GM18505 (cell line): ENCODE results near the gene NPAS2.

Experiments
- ATAC-seq: cut with Tn5 transposase; IDR thresholded peaks from one replicate; pipeline ENCODE4 v1.9.1; 2021; ENCODE audit not compliant: unreplicated experiment
- POLR2A ChIP-seq: IDR thresholded peaks from 4 replicates; pipeline ENCODE4 v1.6.1; 2011; ENCODE audit warnings: borderline replicate concordance; ENCODE audit not compliant: insufficient read depth, insufficient read length; ENCODE audit errors: extremely low read depth

NPAS2 gene

GRCh38 chr2:100921685-100922161 is 101.8 kb downstream of the NPAS2 start:
- TF ChIP-seq POLR2A = no peak
- no peak for ATAC-seq

GRCh38 chr2:100923461-100924060 is 103.6 kb downstream of the NPAS2 start:
- no peak for TF ChIP-seq POLR2A
- no peak for ATAC-seq

DNA sequence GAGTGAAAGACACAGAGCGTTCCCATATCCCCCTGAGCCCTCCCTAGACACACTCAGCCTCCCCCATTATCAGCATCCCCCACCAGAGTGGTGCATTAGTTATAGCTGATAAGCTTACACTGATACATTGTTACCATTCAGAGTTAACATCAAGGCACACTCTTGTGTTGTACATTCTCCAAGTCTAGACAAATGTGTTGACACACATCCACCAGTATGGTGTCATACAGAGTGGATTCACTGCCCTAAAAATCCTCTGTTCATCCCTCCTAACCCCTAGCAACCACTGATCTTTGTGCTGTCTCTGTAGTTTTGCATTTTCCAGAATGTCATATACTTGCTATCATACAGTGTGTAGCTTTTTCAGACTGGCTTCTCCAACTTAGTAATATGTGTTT is 104.2 kb downstream of the NPAS2 start:
- ATAC-seq = no peak
- TF ChIP-seq POLR2A = no peak

DNA sequence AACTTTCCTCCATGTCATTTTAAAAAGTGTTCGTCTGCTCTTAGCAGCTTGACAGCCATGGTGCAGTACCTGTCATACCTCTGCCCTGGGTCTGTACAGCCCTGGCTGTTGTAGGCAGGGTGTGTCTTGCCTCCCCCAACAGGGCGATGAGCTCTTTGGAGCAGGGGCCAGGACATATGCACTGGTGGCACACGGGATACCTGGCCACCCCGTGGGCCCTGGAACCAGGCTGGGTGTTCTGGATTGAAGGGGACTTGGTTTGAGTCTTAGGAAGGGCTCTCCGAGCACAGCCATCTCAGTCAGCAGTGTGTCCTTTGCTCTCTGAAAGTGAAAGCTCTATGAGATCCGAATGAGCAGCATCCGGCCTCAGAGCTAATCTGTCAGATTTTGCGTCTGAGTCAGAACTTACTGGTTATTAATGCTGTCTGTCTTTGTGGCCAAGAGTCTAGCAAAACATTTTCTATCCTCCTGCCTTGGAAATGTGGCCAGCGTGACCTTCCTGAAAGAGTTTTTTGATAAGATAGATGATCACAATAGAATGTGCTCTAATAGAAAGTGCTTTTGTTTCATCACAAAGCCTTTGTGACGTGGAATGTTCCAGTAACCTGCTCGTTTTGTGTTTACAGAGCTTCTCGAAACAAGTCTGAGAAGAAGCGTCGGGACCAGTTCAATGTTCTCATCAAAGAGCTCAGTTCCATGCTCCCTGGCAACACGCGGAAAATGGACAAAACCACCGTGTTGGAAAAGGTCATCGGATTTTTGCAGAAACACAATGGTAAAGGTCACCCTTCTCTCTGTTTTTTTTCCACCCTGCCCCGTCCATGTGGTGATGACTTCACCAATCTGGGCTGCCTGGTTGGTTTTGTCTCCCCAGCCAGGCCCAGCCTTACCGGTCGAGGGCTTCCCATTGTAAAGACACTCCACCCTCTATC is 104.8 kb downstream of the NPAS2 start:
- peak; percentile 75 for ATAC-seq
- peak; percentile 36 for TF ChIP-seq POLR2A

- no peak for TF ChIP-seq POLR2A
Observed at GRCh38 chr2:100928235-100928634, 108.3 kb downstream of the NPAS2 start.

GRCh38 chr2:100929147-100929546 is 109.2 kb downstream of the NPAS2 start:
- no peak for ATAC-seq
- TF ChIP-seq POLR2A = no peak

More at GRCh38 chr2:100928235-100928634, 108.3 kb downstream of the NPAS2 start:
- ATAC-seq = no peak

DNA sequence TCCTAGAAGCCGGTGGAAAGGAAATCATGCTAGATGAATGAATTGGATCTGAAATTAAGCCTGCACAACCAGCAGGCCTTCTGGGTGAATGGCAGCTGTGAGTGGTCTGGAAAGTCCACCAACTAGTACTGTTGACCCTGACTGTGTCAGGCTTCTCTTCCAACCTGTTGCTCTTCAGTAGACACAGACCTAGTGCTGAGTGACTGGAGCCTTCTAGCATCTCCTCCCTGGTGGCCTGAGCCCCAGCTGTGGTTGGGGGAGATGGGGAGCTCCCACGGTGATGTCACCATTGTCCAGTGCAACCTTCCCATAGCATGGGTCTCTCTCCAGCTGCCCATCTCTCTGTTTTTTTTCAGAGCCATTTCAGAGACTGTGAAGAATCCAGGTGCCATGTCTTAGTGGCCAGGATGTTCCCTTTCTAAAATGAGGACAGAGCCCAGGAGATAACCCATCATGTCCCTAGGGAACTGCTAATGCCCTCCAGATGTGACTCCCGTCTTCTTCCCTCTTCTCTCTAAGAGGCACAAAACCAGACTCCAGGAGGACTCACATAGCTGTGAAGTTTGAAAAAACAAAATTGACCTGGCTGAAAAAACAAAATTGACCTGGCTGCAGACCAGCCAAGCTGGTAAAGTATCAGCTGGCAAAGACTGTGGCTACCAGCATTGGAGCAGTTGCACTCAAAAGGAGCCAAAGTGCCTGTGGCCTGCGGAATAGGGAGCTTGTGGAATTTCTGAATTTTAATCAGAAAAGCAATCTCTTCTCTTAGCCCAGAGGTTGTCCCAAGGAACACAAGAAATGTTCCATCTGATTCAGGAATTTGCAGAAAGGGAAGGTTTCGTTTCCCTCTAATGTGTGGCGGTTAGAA is 114.8 kb downstream of the NPAS2 start:
- no peak for ATAC-seq
- TF ChIP-seq POLR2A = no peak

- no peak for ATAC-seq
- TF ChIP-seq POLR2A = no peak
Observed at GRCh38 chr2:100935372-100935752, 115.4 kb downstream of the NPAS2 start.

- TF ChIP-seq POLR2A = no peak
- no peak for ATAC-seq
Observed at GRCh38 chr2:100936070-100936741, 116.3 kb downstream of the NPAS2 start.

- TF ChIP-seq POLR2A = no peak
Observed at GRCh38 chr2:100936972-100937542, 117.1 kb downstream of the NPAS2 start.

GRCh38 chr2:100938031-100939026 is 118.4 kb downstream of the NPAS2 start:
- ATAC-seq = no peak
- no peak for TF ChIP-seq POLR2A

More at GRCh38 chr2:100936972-100937542, 117.1 kb downstream of the NPAS2 start:
- no peak for ATAC-seq
